Measurements from ENCODE around the gene INIP. TPM values are rescaled to one million over a fixed set of nuclear protein-coding genes. Genes with fewer than 3 reads are reported as not detected.
A peak's percentile ranks its signal among the peaks of the same experiment; 100 is the strongest.

The INIP gene, protein sequence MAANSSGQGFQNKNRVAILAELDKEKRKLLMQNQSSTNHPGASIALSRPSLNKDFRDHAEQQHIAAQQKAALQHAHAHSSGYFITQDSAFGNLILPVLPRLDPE
- polyA plus RNA-seq (ENCODE audit: insufficient read length in 3 of 3) = 10 to 100 TPM; 30.0 to 35.7 (median 30.8) TPM
- long read RNA-seq, donor 1, full-length matches to known transcripts = 12 of 12 reads
- long read RNA-seq, donor 1, partial matches to known transcripts = 0 of 12 reads
- long read RNA-seq, donor 1, other reads (novel, unspliced or antisense) = 0 of 12 reads
- long read RNA-seq, donor 2, full-length matches to known transcripts = 10 of 10 reads
- long read RNA-seq, donor 2, partial matches to known transcripts = 0 of 10 reads
- long read RNA-seq, donor 2, other reads (novel, unspliced or antisense) = 0 of 10 reads
- long read RNA-seq, donor 3, full-length matches to known transcripts = 13 of 13 reads
- long read RNA-seq, donor 3, partial matches to known transcripts = 0 of 13 reads
- long read RNA-seq, donor 3, other reads (novel, unspliced or antisense) = 0 of 13 reads
- long read RNA-seq, donor 4, full-length matches to known transcripts = 11 of 11 reads
- long read RNA-seq, donor 4, partial matches to known transcripts = 0 of 11 reads
- long read RNA-seq, donor 4, other reads (novel, unspliced or antisense) = 0 of 11 reads
- long read RNA-seq, donor 5 = 0 reads
- long read RNA-seq, donor 6, full-length matches to known transcripts = 15 of 25 reads
- long read RNA-seq, donor 6, partial matches to known transcripts = 10 of 25 reads
- long read RNA-seq, donor 6, other reads (novel, unspliced or antisense) = 0 of 25 reads
- long read RNA-seq, donor 7, full-length matches to known transcripts = 19 of 19 reads
- long read RNA-seq, donor 7, partial matches to known transcripts = 0 of 19 reads
- long read RNA-seq, donor 7, other reads (novel, unspliced or antisense) = 0 of 19 reads
- long read RNA-seq, donor 8, full-length matches to known transcripts = 16 of 16 reads
- long read RNA-seq, donor 8, partial matches to known transcripts = 0 of 16 reads
- long read RNA-seq, donor 8, other reads (novel, unspliced or antisense) = 0 of 16 reads
- long read RNA-seq, donor 9, full-length matches to known transcripts = 11 of 11 reads
- long read RNA-seq, donor 9, partial matches to known transcripts = 0 of 11 reads
- long read RNA-seq, donor 9, other reads (novel, unspliced or antisense) = 0 of 11 reads
- long read RNA-seq, donor 10, full-length matches to known transcripts = 7 of 7 reads
- long read RNA-seq, donor 10, partial matches to known transcripts = 0 of 7 reads
- long read RNA-seq, donor 10, other reads (novel, unspliced or antisense) = 0 of 7 reads
- long read RNA-seq, donor 11, full-length matches to known transcripts = 9 of 9 reads
- long read RNA-seq, donor 11, partial matches to known transcripts = 0 of 9 reads
- long read RNA-seq, donor 11, other reads (novel, unspliced or antisense) = 0 of 9 reads
- long read RNA-seq, donor 12, full-length matches to known transcripts = 2 of 2 reads
- long read RNA-seq, donor 12, partial matches to known transcripts = 0 of 2 reads
- long read RNA-seq, donor 12, other reads (novel, unspliced or antisense) = 0 of 2 reads
- long read RNA-seq, donor 13 = 0 reads
- long read RNA-seq, donor 14, full-length matches to known transcripts = 13 of 13 reads
- long read RNA-seq, donor 14, partial matches to known transcripts = 0 of 13 reads
- long read RNA-seq, donor 14, other reads (novel, unspliced or antisense) = 0 of 13 reads
- long read RNA-seq, donor 15, full-length matches to known transcripts = 4 of 4 reads
- long read RNA-seq, donor 15, partial matches to known transcripts = 0 of 4 reads
- long read RNA-seq, donor 15, other reads (novel, unspliced or antisense) = 0 of 4 reads
- long read RNA-seq, donor 16, full-length matches to known transcripts = 26 of 26 reads
- long read RNA-seq, donor 16, partial matches to known transcripts = 0 of 26 reads
- long read RNA-seq, donor 16, other reads (novel, unspliced or antisense) = 0 of 26 reads

DNA sequence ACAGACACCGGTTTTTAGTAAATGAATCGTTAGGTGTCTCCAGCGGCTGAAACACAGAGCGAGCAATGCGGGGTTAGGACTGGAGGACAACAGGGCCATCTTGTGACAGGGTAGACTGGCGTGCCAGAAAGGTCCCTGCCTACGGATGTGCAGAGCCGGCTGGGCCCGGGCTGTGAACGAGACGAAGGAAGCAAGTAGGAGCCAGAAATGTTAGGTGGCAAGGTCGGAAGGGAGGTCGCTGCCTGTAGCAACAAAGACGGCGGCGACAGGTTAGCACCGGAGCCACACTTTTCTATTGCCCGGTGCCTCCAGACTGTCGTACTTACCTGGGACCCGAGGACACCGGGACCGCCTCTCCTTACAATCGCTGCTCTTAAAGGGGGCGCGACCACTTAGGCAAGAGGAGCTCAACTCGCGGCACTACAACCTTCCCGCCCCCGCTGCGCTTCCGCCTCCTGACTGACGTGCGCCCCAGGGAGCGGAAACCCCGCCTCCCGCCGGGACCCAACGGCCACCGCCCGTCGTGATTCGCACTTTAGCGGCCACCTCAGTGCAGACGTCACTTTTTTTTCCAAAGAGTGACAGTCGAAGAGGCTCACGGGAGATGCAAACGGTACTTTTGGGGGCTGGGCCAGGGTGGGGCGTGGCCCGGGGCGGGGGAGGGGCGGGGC lies at the start of gene INIP:
INIP (minus strand) TSS at position 457 of the 671 bp plus-strand sequence. CDS start 1,632 bp downstream, outside the sequence.
- peak; percentile 87 to 97 (median 95) for DNase-seq (ENCODE audit: extremely low read depth in 1 of 11, low read depth in 9 of 11, low spot score in 4 of 11)

DNA sequence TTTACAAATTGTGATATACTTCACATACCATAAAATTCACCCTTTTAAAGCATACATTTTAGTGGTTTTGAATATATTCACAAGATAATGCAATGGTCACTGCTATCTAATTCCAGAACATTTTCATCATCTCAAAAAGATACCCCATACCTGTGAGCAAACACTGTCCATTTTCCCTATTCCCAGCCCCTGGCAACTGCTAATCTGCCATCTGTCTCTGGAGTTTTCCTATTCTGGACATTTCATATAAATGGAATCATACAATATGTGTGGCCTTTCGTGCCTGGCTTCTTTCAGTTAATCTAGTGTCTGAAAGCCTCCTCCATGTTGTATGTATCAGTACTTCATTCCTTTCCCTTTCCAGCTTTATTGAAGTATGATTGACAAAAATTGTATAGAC lies 47.4 kb upstream of the INIP start:
- no peak for DNase-seq (ENCODE audit: extremely low read depth in 1 of 11, low read depth in 9 of 11, low spot score in 4 of 11)

DNA sequence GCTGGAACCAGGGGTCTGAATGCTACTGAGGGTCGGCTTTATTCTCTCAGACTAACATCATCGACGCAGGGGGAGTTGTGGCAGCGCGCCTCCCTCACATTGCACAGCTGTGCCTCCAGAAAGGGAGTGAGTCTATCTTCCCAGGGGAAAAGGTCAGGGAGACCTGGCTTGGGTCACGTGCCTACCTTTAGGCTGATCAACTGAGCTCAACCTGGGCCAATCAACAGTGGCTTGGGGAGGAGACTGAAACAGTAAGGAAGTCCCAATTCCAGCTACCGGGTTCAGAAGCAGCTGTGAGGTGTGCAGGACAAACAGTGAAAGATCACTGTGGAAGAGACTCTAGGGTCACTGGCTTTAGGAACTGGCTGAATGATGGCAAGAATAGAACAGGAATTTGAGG lies 46.9 kb upstream of the INIP start:
- no peak for DNase-seq (ENCODE audit: extremely low read depth in 1 of 11, low read depth in 9 of 11, low spot score in 4 of 11)

DNA sequence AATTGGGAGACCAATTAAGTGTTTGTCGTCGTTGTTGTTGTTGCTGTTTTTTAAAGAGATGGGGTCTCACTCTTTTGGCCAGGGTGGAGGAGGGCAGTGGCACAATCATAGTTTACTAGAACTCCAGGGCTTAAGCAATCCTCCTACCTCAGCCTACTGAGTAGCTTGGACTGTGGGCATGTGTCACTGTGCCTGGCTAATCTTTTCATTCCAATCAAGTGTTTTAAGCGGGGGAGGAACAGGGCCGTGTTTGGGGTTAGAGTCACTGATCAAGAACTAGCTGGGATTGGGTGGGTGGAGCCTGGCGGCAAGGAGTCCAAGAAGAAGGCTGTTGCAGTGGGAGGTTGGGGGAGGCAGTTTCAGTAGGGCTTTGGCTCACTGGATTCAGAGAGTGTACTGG lies 46.4 kb upstream of the INIP start:
- DNase-seq (ENCODE audit: extremely low read depth in 1 of 11, low read depth in 9 of 11, low spot score in 4 of 11) = peak in 2 of 11 donors; percentile 39 to 43

DNA sequence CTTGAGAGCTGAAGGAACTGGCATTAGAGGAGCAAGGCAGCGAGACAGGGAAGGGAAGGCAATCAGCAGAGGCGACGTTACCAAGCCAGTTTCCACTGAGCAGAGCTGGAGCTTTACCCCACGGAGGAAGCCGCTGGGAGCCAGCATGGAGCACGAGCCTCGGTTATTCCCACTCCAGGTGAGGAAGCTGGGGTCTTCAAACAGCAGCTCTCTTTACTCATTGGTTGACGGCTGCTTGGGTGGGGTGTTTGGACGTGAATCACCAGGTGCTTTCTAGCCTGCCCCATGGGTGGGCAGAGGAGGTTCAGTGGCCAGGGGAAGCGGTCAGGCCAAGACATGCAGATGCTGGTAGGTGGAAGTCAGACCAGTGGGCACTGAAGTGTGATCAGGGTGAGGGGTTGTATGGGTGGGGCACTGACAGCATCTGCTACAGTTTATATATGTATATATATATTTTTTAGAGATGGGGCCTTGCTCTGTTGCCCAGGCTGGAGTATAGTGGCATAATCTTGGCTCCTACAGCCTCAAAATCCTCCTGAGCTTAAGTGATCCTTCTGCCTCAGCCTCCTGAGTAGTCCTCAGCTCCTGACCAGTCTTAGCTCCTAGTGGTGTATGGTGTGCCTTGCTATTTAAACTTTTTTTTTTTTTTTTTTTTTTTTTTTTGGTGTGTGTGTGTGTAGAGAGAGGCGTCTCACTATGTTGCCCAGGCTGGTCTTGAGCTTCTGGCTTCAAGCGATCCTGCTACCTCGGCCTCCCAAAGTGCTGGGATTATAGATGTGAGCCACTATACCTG lies 45.0 kb upstream of the INIP start:
- DNase-seq (ENCODE audit: extremely low read depth in 1 of 11, low read depth in 9 of 11, low spot score in 4 of 11) = no peak

DNA sequence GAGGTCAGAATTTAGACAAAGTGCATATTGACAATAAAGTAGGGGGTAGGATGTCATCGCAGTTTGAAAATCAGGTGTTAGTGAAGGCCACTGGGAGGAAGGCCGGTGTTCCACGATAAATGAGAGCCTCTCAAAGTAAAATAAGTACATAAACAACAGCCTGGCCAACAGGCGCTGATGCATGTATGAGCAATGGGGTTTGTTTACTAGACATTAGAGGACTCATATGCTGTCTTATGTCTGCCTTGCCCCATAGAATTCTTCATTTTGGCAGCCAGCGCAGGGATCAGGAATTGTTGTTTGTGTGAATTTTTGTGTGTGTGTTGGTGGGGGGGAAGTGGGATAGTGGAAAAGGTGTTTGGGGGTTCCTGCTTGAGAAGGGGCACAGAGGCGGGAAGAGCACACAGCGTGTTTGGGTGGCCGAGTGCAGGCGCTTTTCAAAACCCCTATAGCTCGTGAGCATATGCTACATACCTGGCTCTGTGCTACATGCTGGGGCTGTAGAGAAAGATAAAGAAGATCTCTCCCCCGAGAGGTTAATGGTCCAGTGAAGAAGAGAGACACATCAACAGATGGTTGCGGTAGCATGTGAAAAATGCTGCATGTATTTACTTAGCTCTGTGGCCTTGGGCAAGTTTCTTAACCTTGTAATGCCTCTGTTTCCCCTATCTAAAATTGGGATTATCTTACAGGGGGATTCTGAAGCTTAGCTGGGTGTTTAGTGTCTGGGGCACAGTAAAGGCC lies 44.2 kb upstream of the INIP start:
- no peak for DNase-seq (ENCODE audit: extremely low read depth in 1 of 11, low read depth in 9 of 11, low spot score in 4 of 11)

DNA sequence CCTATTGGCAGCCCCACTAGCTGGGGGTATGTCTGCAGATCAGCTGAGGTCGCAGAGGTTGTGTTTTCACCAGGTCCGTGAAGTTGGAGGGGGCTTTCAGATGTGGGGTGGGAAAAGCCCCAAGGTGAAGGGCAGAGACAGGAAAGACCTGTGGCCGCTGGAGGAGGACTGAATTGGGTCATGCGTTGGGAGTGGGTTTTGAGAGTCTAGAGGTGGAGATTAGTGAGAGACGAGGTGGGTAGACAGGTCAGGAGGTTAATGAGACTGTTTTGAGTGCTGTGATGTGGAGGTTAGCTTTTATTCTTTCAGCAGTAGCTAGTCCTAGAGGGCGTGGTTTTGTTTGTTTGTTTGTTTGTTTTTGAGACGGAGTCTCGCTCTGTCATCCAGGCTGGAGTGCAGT lies 42.9 kb upstream of the INIP start:
- DNase-seq (ENCODE audit: extremely low read depth in 1 of 11, low read depth in 9 of 11, low spot score in 4 of 11) = no peak

DNA sequence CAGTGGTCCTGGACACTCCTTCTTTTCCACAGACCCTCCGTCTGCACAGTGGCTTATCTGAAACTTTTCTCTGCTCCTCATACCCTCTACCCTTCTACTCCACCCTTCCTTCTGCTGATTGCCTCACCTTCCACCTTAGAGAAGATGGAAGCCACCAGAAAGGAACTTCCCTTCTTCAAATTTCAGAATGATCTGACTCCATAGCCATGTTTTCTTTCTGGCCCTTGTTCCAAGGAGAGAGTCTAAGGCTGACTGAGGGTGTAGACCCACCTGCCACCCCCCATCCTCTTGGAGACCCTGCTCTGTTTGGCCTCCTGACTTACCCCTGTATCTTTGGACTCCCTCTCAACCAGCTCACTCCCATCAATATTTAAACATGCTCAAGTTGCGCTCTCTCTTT lies 40.0 kb upstream of the INIP start:
- DNase-seq (ENCODE audit: extremely low read depth in 1 of 11, low read depth in 9 of 11, low spot score in 4 of 11) = no peak

DNA sequence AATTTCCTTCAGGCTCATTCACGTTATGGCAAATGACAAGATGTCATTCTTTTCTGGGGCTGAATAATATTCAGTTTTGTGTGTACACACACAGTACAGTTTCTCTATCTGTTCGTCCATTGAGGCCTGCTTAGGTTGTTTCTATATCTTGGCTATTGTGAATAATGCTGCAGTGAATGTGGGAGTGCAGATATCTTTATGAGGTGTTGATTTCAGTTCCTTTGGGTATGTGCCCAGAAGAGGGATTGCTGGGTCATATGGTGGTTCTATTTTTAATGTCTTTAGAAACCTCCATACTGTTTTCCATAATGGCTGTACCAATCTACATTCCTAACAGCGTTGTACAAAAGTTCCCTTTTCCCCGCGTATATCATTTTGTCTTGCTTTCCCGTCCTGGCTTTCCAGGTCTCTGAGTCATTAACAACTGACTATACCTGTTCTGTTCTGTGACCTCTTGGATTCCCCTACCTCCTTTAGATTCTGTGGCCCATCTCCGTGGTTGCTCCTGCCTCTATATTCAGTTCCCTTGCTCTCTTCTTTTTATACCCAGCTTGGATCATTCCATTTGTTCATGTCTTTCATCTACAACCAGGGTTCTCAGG lies 39.5 kb upstream of the INIP start:
- DNase-seq (ENCODE audit: extremely low read depth in 1 of 11, low read depth in 9 of 11, low spot score in 4 of 11) = no peak

DNA sequence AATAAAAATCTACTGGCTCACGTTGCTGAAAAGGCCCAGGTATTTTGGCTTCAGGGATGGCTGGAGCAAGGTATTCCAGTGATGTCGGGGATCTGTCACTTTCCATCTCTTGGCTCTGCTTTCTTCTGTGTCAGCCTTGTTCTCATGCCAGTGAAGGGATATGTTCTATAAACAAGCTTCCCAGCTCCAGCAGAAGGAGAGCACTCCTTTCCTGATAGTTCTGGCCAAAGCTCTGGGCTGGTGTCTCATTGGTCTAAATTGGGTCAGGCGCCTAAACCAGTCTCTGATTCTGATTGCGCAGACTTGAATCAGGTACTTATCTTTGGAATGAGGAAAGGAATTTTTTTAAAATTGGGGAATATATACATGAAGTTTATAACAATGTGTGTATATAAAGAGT lies 37.8 kb upstream of the INIP start:
- no peak for DNase-seq (ENCODE audit: extremely low read depth in 1 of 11, low read depth in 9 of 11, low spot score in 4 of 11)

DNA sequence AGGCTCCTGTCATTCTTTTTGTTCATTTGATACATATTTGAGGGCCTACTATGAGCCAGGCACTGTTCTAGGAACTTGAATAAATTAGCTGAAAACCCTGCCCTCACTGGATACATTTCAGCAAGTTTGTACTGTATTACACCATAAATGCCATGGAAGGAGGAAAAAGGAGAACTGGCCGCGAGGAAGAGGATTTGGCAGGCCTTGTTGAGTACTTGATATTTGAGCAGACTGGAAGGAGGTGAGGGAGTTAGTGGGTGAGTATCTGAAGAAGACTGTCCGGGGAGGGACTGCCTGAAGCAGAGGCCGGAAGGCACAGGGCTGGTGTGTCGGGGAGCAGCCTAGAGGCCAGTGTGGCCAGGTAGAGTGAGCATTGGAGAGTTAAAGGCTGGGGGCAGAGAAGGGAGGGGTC lies 37.1 kb upstream of the INIP start:
- DNase-seq (ENCODE audit: extremely low read depth in 1 of 11, low read depth in 9 of 11, low spot score in 4 of 11) = no peak

DNA sequence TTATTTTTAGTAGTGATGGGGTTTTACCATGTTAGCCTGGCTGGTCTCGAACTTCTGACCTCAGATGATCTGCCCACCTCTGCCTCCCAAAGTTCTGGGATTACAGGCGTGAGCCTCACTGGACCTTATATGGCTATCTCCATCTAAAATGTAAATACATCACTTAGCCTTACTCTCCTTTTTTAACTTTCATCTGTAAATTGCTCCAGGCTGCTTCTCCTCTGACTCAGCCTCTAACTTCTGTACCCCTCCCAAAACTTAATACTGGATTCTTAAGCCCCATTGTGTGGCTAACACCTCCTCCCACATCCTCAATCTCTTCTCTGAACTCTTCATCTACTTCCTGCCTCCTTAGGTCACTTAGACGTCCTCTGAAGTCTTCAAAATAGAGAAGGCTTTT lies 36.7 kb upstream of the INIP start:
- no peak for DNase-seq (ENCODE audit: extremely low read depth in 1 of 11, low read depth in 9 of 11, low spot score in 4 of 11)

DNA sequence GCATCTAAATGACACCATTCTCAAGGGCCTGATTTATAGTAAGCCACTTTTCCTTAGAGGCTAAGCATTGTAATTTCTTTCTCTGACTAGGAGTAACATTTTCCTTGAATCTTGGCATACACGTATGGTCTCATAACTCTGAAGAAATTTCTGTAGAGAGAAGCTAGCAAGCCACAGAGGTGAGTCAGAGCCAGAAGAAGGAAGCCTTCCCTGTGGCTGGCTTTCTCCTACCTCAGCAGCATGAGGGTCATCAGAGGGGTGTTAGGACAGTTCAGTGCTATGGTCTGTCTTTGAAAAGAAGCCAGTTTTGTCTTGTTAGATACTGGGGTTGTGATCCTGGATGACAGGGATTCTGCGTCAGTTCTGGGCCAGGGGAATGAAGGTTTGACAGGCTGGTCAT lies 35.8 kb upstream of the INIP start:
- DNase-seq (ENCODE audit: extremely low read depth in 1 of 11, low read depth in 9 of 11, low spot score in 4 of 11) = no peak

DNA sequence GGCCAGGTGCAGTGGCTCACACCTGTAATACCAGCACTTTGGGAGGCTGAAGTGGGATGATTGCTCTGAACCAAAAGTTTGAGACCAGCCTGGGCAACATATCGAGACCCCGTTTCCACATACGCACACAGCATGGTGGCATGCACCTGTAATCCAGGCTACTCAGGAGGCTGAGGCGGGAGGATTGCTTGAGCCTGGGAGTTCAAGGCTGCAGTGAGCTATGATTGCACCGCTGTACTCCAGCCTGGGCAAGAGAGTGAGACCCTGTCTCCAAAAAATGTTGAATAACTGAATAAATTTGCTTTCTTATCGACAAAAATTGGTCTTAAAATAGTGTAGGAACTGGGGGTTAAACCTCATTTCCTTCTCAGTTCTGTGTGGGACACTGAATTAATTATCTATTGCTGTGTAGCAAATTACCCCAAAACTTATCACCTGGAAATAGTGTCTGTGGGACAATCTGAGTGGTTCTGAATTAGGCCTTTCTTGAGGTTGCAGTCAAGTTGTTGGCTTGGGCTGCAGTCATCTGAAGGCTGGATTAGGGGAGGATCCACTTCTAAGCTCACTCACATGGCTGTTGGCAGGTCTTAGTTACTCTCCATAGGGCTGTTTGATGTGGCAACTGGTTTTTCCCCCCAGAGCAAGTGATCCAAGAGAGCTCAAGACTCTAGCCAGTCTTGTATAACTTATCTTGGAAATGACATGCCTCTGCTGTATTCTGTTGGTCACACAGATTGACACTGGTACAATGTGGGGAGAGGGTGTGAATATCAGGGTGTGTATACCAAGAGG lies 34.6 kb upstream of the INIP start:
- no peak for DNase-seq (ENCODE audit: extremely low read depth in 1 of 11, low read depth in 9 of 11, low spot score in 4 of 11)
